MM.1S (cell line): ENCODE data around the gene C15orf40.
"Not testable (repeated sequence)": the region's sequence is repeated elsewhere in the genome, so short reads cannot be mapped to it uniquely, and the experiment has no call there.

Experiments used
- DNase-seq: peaks from one replicate; pipeline ENCODE4 v3.0.0-alpha.2; 2015
- H2AFZ ChIP-seq: fragments of 300-600 bp; sonication (generic); 2 replicates; pipeline ENCODE4 v1.6.0; 2016; ENCODE audit warnings: antibody characterized with exemption, low read length
- H3F3A ChIP-seq: fragments of 300-600 bp; sonication (generic); 2 replicates; pipeline ENCODE4 v1.6.1; 2016; ENCODE audit warnings: mild to moderate bottlenecking, antibody characterized with exemption, low read length, moderate library complexity, mixed read lengths; ENCODE audit not compliant: insufficient read depth
- H3K27ac ChIP-seq: fragments of 300-600 bp; sonication (generic); 2 replicates; pipeline ENCODE4 v1.5.1; 2016; ENCODE audit warnings: mild to moderate bottlenecking, low read length
- H3K27me3 ChIP-seq: fragments of 300-600 bp; sonication (generic); replicated peaks from 2 replicates; pipeline ENCODE4 v1.6.0; 2016; ENCODE audit warnings: low read length; ENCODE audit not compliant: insufficient read depth
- H3K36me3 ChIP-seq: fragments of 300-600 bp; sonication (generic); replicated peaks from 2 replicates; pipeline ENCODE4 v1.6.1; 2016; ENCODE audit warnings: mild to moderate bottlenecking, low read length, mixed read lengths; ENCODE audit not compliant: insufficient read depth
- H3K4me1 ChIP-seq: fragments of 300-600 bp; sonication (generic); 2 replicates; pipeline ENCODE4 v1.6.1; 2016; ENCODE audit warnings: low read length, mixed read lengths
- H3K4me2 ChIP-seq: fragments of 300-600 bp; sonication (generic); 2 replicates; pipeline ENCODE4 v1.6.0; 2016; ENCODE audit warnings: low read depth, low read length
- H3K4me3 ChIP-seq: fragments of 300-600 bp; sonication (generic); 2 replicates; pipeline ENCODE4 v1.5.1; 2016; ENCODE audit warnings: low read length, mixed read lengths
- H3K79me2 ChIP-seq: fragments of 300-600 bp; sonication (generic); 2 replicates; pipeline ENCODE4 v1.6.1; 2016; ENCODE audit warnings: mixed run types, low read length, mixed read lengths
- H3K9ac ChIP-seq: fragments of 300-600 bp; sonication (generic); 2 replicates; pipeline ENCODE4 v1.6.1; 2016; ENCODE audit warnings: low read length, mixed read lengths
- H3K9me2 ChIP-seq: fragments of 300-600 bp; sonication (generic); replicated peaks from 2 replicates; pipeline ENCODE4 v1.6.1; 2016; ENCODE audit warnings: mild to moderate bottlenecking, low read length, mixed read lengths; ENCODE audit not compliant: insufficient read depth
- H3K9me3 ChIP-seq: fragments of 300-600 bp; sonication (generic); replicated peaks from 2 replicates; pipeline ENCODE4 v1.6.1; 2016; ENCODE audit warnings: mild to moderate bottlenecking, low read length, mixed read lengths; ENCODE audit not compliant: insufficient read depth
- H4K20me1 ChIP-seq: fragments of 300-600 bp; sonication (generic); 2 replicates; pipeline ENCODE4 v1.6.1; 2016; ENCODE audit warnings: mild to moderate bottlenecking, low read length, moderate library complexity, mixed read lengths; ENCODE audit not compliant: insufficient read depth
- CTCF ChIP-seq: fragments of 300-600 bp; sonication (generic); IDR thresholded peaks from 2 replicates; pipeline ENCODE4 v1.5.1; 2016; ENCODE audit warnings: antibody characterized with exemption, low read length, mixed read lengths
- EZH2 ChIP-seq: fragments of 300-600 bp; sonication (generic); optimal IDR thresholded peaks from 2 replicates; pipeline ENCODE3; 2017; ENCODE audit warnings: low read depth, mild to moderate bottlenecking, antibody characterized with exemption, low read length, mixed read lengths
- EZH2phosphoT487 ChIP-seq: fragments of 300-600 bp; sonication (generic); IDR thresholded peaks from 2 replicates; pipeline ENCODE4 v1.6.1; 2018; ENCODE audit warnings: antibody characterized with exemption, low read length

The C15orf40 gene

GRCh38 chr15:83039206-83039605, 27.8 kb upstream of the C15orf40 start:
- H3K9me3 ChIP-seq: no peaks in the 10 kb centered on the region
- H3K27me3 ChIP-seq: no peaks in the 10 kb centered on the region
- no peaks in the 10 kb centered on the region; the same call in none of the 2 replicates for H4K20me1 ChIP-seq
- no peaks in the 10 kb centered on the region for H3F3A ChIP-seq
- H3K36me3 ChIP-seq: peaks cover 8% of the 10 kb centered on the region; the same call in 1 of the 2 replicates
- H2AFZ ChIP-seq: no peak overlapping the region
- H3K27ac ChIP-seq: no peak overlapping the region
- peaks cover 88% of the 10 kb centered on the region for H3K79me2 ChIP-seq
- H3K4me2 ChIP-seq: no peak overlapping the region
- H3K9ac ChIP-seq: no peak overlapping the region
- no peak for DNase-seq
- no peaks in the 10 kb centered on the region for H3K4me1 ChIP-seq
- TF ChIP-seq CTCF: no peak
- no peak for TF ChIP-seq EZH2
- no peak for TF ChIP-seq EZH2phosphoT487
- no peak overlapping the region for H3K4me3 ChIP-seq
- H3K9me2 ChIP-seq: no peaks in the 10 kb centered on the region

GRCh38 chr15:83036253-83036652, 24.8 kb upstream of the C15orf40 start:
- TF ChIP-seq CTCF: no peak
- no peak for TF ChIP-seq EZH2phosphoT487
- TF ChIP-seq EZH2: no peak
- H3K9me3 ChIP-seq: no peaks in the 10 kb centered on the region
- no peak overlapping the region for H3K9ac ChIP-seq
- peaks cover 4% of the 10 kb centered on the region; the same call in 1 of the 2 replicates for H3K36me3 ChIP-seq
- no peak overlapping the region for H2AFZ ChIP-seq
- no peak overlapping the region for H3K4me2 ChIP-seq
- no peaks in the 10 kb centered on the region; the same call in none of the 2 replicates for H4K20me1 ChIP-seq
- no peaks in the 10 kb centered on the region for H3K27me3 ChIP-seq
- no peak overlapping the region for H3K27ac ChIP-seq
- no peaks in the 10 kb centered on the region for H3K4me1 ChIP-seq
- H3K4me3 ChIP-seq: no peak overlapping the region
- H3K79me2 ChIP-seq: peaks cover 88% of the 10 kb centered on the region
- no peaks in the 10 kb centered on the region for H3K9me2 ChIP-seq
- DNase-seq: no peak
- H3F3A ChIP-seq: no peaks in the 10 kb centered on the region

- not testable (repeated sequence) for DNase-seq, H3K4me1 ChIP-seq, H3K4me3 ChIP-seq, H3K27me3 ChIP-seq, H3K9me3 ChIP-seq, H2AFZ ChIP-seq, H3K4me2 ChIP-seq, H3K9me2 ChIP-seq, H3K36me3 ChIP-seq, H3K27ac ChIP-seq, H3K9ac ChIP-seq, H4K20me1 ChIP-seq, H3F3A ChIP-seq
- H3K79me2 ChIP-seq: peaks cover 62% of the 10 kb centered on the region
Measured at GRCh38 chr15:83031234-83031633, 19.8 kb upstream of the C15orf40 start.

- no peaks in the 10 kb centered on the region; the same call in 1 of the 2 replicates for H4K20me1 ChIP-seq
- no peak overlapping the region for H3K9ac ChIP-seq
- H3K9me3 ChIP-seq: no peaks in the 10 kb centered on the region
- H3K4me2 ChIP-seq: no peak overlapping the region
- H3K4me1 ChIP-seq: no peaks in the 10 kb centered on the region
- H3F3A ChIP-seq: no peaks in the 10 kb centered on the region
- TF ChIP-seq CTCF: no peak
- no peak for TF ChIP-seq EZH2phosphoT487
- TF ChIP-seq EZH2: no peak
- DNase-seq: no peak
- no peak overlapping the region for H2AFZ ChIP-seq
- peaks cover 50% of the 10 kb centered on the region for H3K79me2 ChIP-seq
- no peak overlapping the region for H3K27ac ChIP-seq
- H3K9me2 ChIP-seq: no peaks in the 10 kb centered on the region
- peaks cover 9% of the 10 kb centered on the region; the same call in 1 of the 2 replicates for H3K36me3 ChIP-seq
- H3K4me3 ChIP-seq: no peak overlapping the region
- H3K27me3 ChIP-seq: no peaks in the 10 kb centered on the region
Measured at GRCh38 chr15:83030021-83030420, 18.6 kb upstream of the C15orf40 start.
